Measurements from ENCODE around the gene CTNND2. TPM values are rescaled to one million over a fixed set of nuclear protein-coding genes. Genes with fewer than 3 reads are reported as not detected.

Gene CTNND2
- total and polyA plus RNA-seq, 9 of the 15 experiments (the other 6 are each of a cell fraction or from before 2014, with no cell fraction given), result 0.03 to 0.35 TPM; not detected in 7

DNA sequence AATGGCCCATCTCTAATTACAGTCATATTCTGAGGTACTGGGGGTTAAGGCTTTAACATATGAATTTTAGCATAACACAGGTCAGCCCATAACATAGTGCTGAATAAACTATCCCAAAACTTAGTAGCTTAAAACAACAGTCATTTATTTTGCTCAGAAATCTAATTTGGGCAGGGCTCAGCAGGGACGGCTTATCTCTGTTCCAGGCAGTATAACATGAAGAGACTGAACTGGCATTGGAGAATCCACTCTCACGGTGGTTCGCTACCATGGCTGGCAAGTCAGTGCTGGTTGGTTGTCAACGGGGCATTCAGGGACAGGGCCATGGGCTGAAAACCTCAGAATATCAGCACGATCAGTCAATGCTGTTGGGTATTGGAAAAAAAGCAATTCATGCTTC, 622.4 kb downstream of the CTNND2 start (continued):
- TF ChIP-seq ZBED1 (IDR thresholded peaks at IDR 0.05) (no peak), ZNF511 (CRISPR knock-in tag; IDR thresholded peaks at IDR 0.05) (no peak), ZNF695 (CRISPR knock-in tag; IDR thresholded peaks at IDR 0.05) (no peak), PRPF4 (IDR thresholded peaks at IDR 0.05; ENCODE audit: insufficient read depth, low read depth, low read length, poor library complexity, severe bottlenecking) (no peak)

GRCh38 chr5:11277323-11277722, 626.9 kb downstream of the CTNND2 start:
- TF ChIP-seq FOXP1 (CRISPR knock-in tag; IDR thresholded peaks at IDR 0.05) (no peak), ZNF197 (CRISPR knock-in tag; IDR thresholded peaks at IDR 0.05; ENCODE audit: low read depth) (no peak), MBD1 (CRISPR knock-in tag; IDR thresholded peaks at IDR 0.05) (no peak), GABPB1 (CRISPR knock-in tag; IDR thresholded peaks at IDR 0.05) (no peak), SAFB2 (IDR thresholded peaks at IDR 0.05; ENCODE audit: borderline replicate concordance, low read depth, low read length, severe bottlenecking) (no peak), SREBF1 (IDR thresholded peaks at IDR 0.05; ENCODE audit: borderline replicate concordance, low read depth, low read length) (no peak), NUFIP1 (IDR thresholded peaks at IDR 0.05; ENCODE audit: partially characterized antibody) (no peak), NKRF (IDR thresholded peaks at IDR 0.05; ENCODE audit: borderline replicate concordance) (no peak)
- TF ChIP-seq, protein P1, sequence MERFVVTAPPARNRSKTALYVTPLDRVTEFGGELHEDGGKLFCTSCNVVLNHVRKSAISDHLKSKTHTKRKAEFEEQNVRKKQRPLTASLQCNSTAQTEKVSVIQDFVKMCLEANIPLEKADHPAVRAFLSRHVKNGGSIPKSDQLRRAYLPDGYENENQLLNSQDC (CRISPR knock-in tag; IDR thresholded peaks at IDR 0.05), result no peak
- Histone ChIP-seq H3K9me3 (replicated peaks; ENCODE audit: control insufficient read depth, insufficient read depth, low read depth, low read length) (no peaks in the 10 kb centered on the region), H3K4me1 (replicated peaks in 1 of 2; ENCODE audit: control insufficient read depth in 2 of 2, insufficient read depth in 2 of 2, low read length in 2 of 2) (no peaks in the 10 kb centered on the region), H3K79me2 (ENCODE audit: control insufficient read depth, insufficient read depth, low read length) (no peaks in the 10 kb centered on the region), H2AFZ (ENCODE audit: low read depth, low read length) (no peak overlapping the region), H3K9me1 (ENCODE audit: control insufficient read depth, insufficient read depth, low read length) (no peaks in the 10 kb centered on the region), H4K20me1 (replicated peaks; ENCODE audit: control insufficient read depth, insufficient read depth, low read length) (no peaks in the 10 kb centered on the region; the same call in 1 of the 2 replicates), H3K27ac (ENCODE audit: extremely low read depth, low read depth, low read length) (no peak overlapping the region), H3K4me2 (ENCODE audit: insufficient read depth, low read length) (no peak overlapping the region), H3K36me3 (ENCODE audit: control insufficient read depth, insufficient read depth, low read length) (no peaks in the 10 kb centered on the region), H3K9ac (ENCODE audit: insufficient read depth in 1 of 2, low read depth in 2 of 2, low read length in 2 of 2) (no peak overlapping the region), H3K27me3 (ENCODE audit: control insufficient read depth in 2 of 2, insufficient read depth in 2 of 2, low read length in 2 of 2) (no peaks in the 10 kb centered on the region), H3K4me3 (no peak overlapping the region)
- ATAC-seq (no peak), FAIRE-seq (no peak), DNase-seq (ENCODE audit: extremely low read depth in 1 of 4, low spot score in 3 of 4) (no peak)
- intact Hi-C loops (cut with micrococcal nuclease), result no loop called here
- in situ Hi-C loops (cut with MboI), result no loop called here
- no TSS peak for BruUV-seq (replicated peaks)
- whole genome bisulfite sequencing (ENCODE audit: insufficient coverage, low coverage, missing lambda C conversion rate), result 2% methylated on average over 4 of the region's 4 CpGs
- ChIA-PET POLR2A (no interaction called here), CTCF (ENCODE audit: low intra/inter-chr PET ratio) (no interaction called here)

Data from K562 (cell line).